HK-2 (cell line): ENCODE results near the gene CRADD.

Experiments used
- DNase-seq: peaks from one replicate; pipeline ENCODE4 v3.0.0-alpha.2; 2018; ENCODE audit not compliant: unreplicated experiment

Gene CRADD

GRCh38 chr12:93671044-93671443, 6.1 kb upstream of the CRADD start:
- DNase-seq, result no peak

GRCh38 chr12:93673084-93673483, 4.1 kb upstream of the CRADD start:
- no peak for DNase-seq

GRCh38 chr12:93674386-93674785, 2.8 kb upstream of the CRADD start:
- no peak for DNase-seq

GRCh38 chr12:93676408-93677194, 574 bp upstream of the CRADD start:
- no peak for DNase-seq

- no peak for DNase-seq
Measured at GRCh38 chr12:93678779-93679178, 1.6 kb downstream of the CRADD start.

- DNase-seq, result no peak
Measured at GRCh38 chr12:93679308-93679925, 2.2 kb downstream of the CRADD start.

- no peak for DNase-seq
Measured at GRCh38 chr12:93680006-93680405, 2.8 kb downstream of the CRADD start.

GRCh38 chr12:93682846-93683261, 5.7 kb downstream of the CRADD start:
- no peak for DNase-seq

- no peak for DNase-seq
Measured at GRCh38 chr12:93683410-93683809, 6.2 kb downstream of the CRADD start.

- DNase-seq, result no peak
Measured at GRCh38 chr12:93684716-93685115, 7.5 kb downstream of the CRADD start.

- no peak for DNase-seq
Measured at GRCh38 chr12:93686572-93687356, 9.6 kb downstream of the CRADD start.

GRCh38 chr12:93689076-93689834, 12.1 kb downstream of the CRADD start:
- DNase-seq, result no peak

GRCh38 chr12:93696462-93696861, 19.3 kb downstream of the CRADD start:
- no peak for DNase-seq

- DNase-seq, result no peak
Measured at GRCh38 chr12:93698307-93699092, 21.3 kb downstream of the CRADD start.

GRCh38 chr12:93699271-93700145, 22.3 kb downstream of the CRADD start:
- DNase-seq, result no peak

GRCh38 chr12:93702707-93703315, 25.6 kb downstream of the CRADD start:
- DNase-seq, result no peak

GRCh38 chr12:93704122-93704521, 26.9 kb downstream of the CRADD start:
- no peak for DNase-seq

- DNase-seq, result no peak
Measured at GRCh38 chr12:93704625-93705024, 27.4 kb downstream of the CRADD start.

GRCh38 chr12:93705237-93705636, 28.1 kb downstream of the CRADD start:
- DNase-seq, result no peak

- no peak for DNase-seq
Measured at GRCh38 chr12:93706387-93706786, 29.2 kb downstream of the CRADD start.
